Measurements from ENCODE around the gene ZNHIT6.
"Not testable (repeated sequence)": the region's sequence is repeated elsewhere in the genome, so short reads cannot be mapped to it uniquely, and the experiment has no call there.

ZNHIT6 gene, protein sequence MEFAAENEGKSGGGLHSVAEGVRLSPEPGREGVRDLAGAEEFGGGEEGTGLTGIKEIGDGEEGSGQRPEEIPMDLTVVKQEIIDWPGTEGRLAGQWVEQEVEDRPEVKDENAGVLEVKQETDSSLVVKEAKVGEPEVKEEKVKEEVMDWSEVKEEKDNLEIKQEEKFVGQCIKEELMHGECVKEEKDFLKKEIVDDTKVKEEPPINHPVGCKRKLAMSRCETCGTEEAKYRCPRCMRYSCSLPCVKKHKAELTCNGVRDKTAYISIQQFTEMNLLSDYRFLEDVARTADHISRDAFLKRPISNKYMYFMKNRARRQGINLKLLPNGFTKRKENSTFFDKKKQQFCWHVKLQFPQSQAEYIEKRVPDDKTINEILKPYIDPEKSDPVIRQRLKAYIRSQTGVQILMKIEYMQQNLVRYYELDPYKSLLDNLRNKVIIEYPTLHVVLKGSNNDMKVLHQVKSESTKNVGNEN

GRCh38 chr1:85707990-85708828, at the start of gene ZNHIT6:
Gene ZNHIT6, minus strand, starts transcription at chr1:85708433. Its CDS starts 149 bp downstream, at chr1:85708284.
- peak; percentile 82 for TF ChIP-seq POLR2A (IDR thresholded peaks at IDR 0.05; ENCODE audit: low read length)
- no peak for TF ChIP-seq GATA1 (IDR thresholded peaks at IDR 0.05; ENCODE audit: low read depth, low read length)
- DNase-seq = peak; percentile 91 to 95

GRCh38 chr1:85756864-85757263, 48.6 kb upstream of the ZNHIT6 start:
- TF ChIP-seq POLR2A (IDR thresholded peaks at IDR 0.05; ENCODE audit: low read length) (no peak), GATA1 (IDR thresholded peaks at IDR 0.05; ENCODE audit: low read depth, low read length) (no peak)
- no peak for DNase-seq

- TF ChIP-seq GATA1 (IDR thresholded peaks at IDR 0.05; ENCODE audit: low read depth, low read length) = no peak
- TF ChIP-seq POLR2A (IDR thresholded peaks at IDR 0.05; ENCODE audit: low read length) = no peak
- no peak for DNase-seq
These were observed 39.9 kb upstream of the ZNHIT6 start for GRCh38 chr1:85748120-85748519.

GRCh38 chr1:85746777-85747176, 38.5 kb upstream of the ZNHIT6 start:
- TF ChIP-seq POLR2A (IDR thresholded peaks at IDR 0.05; ENCODE audit: low read length) (no peak), GATA1 (IDR thresholded peaks at IDR 0.05; ENCODE audit: low read depth, low read length) (no peak)
- no peak for DNase-seq

DNA sequence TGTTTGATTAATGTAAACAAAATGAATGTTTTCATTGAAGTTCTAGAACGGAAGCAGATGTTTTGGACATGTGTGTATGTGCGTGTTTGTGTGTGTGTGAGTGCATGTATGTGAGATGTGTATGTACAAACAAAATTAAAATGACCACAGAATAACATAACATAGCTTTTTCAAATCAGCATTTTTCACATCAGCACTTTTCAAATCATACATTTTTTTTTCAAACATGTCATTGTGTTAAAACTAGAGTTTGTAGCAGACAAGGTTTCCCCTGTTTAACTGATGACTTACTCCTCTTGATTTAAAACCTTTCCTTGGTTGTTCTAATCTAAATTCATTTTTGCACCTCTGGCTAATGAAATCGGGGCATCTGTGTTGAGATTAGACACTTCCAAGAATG, 35.6 kb upstream of the ZNHIT6 start:
- no peak for DNase-seq
- TF ChIP-seq GATA1 (IDR thresholded peaks at IDR 0.05; ENCODE audit: low read depth, low read length) (no peak), POLR2A (IDR thresholded peaks at IDR 0.05; ENCODE audit: low read length) (no peak)

- no peak for DNase-seq
- TF ChIP-seq POLR2A (IDR thresholded peaks at IDR 0.05; ENCODE audit: low read length) (no peak), GATA1 (IDR thresholded peaks at IDR 0.05; ENCODE audit: low read depth, low read length) (no peak)
These were observed 26.7 kb upstream of the ZNHIT6 start for GRCh38 chr1:85734931-85735330.

GRCh38 chr1:85718678-85719340, 10.6 kb upstream of the ZNHIT6 start:
- TF ChIP-seq POLR2A (IDR thresholded peaks at IDR 0.05; ENCODE audit: low read length) (no peak), GATA1 (IDR thresholded peaks at IDR 0.05; ENCODE audit: low read depth, low read length) (no peak)
- no peak for DNase-seq

DNA sequence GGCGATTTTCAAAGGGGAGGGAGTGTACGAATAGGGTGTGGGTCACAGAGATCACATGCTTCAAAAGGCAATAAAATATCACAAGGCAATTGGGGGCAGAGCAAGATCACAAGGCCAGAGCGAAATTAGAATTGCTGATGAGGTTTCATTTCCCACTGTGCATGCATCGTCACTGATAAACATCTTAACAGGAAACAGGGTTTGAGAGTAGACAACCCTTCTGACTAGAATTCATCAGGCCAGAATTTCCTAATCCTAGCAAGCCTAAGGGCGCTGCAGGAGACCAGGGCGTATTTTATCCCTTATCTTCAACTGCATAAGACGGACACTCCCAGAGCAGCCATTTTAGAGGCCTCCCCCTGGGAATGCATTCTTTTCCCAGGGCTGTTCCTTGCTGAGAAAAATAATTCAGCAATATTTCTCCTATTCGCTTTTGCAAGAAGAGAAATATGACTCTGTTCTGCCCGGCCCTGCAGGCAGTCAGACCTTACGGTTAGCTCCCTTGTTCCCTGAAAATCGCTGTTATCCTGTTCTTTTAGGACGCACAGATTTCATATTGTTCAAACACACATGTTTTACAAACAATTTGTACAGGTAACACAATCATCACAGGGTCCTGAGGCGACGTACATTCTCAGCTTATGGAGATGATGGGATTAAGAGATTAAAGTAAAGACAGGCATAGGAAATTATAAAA, 6.3 kb upstream of the ZNHIT6 start:
- not testable (repeated sequence) for DNase-seq

DNA sequence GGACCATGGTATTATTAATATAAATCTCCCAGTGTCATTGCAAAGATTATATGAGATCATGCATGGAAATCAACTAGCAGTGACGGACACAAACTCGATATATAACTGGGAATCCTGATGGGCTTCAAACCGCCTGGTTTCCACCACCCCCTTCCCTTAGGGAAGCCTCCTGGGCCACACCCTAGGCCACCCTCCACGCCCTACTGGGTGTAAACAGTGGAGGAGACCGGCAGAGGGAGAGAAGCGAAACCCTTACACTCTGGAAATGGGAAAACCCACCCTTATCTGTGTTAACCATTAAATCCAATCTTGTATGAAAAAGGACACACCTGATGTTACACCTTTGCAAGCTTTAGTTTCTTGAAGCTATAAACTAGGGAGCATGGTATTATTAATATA, 595 bp upstream of the ZNHIT6 start:
- no peak for DNase-seq

GRCh38 chr1:85707267-85707989, 805 bp downstream of the ZNHIT6 start:
- TF ChIP-seq GATA1 (IDR thresholded peaks at IDR 0.05; ENCODE audit: low read depth, low read length) (no peak), POLR2A (IDR thresholded peaks at IDR 0.05; ENCODE audit: low read length) (no peak)
- peak; percentile 23 to 33 for DNase-seq

More for the DNA sequence above, 595 bp upstream of the ZNHIT6 start:
- no peak for TF ChIP-seq POLR2A (IDR thresholded peaks at IDR 0.05; ENCODE audit: low read length)
- no peak for TF ChIP-seq GATA1 (IDR thresholded peaks at IDR 0.05; ENCODE audit: low read depth, low read length)

DNA sequence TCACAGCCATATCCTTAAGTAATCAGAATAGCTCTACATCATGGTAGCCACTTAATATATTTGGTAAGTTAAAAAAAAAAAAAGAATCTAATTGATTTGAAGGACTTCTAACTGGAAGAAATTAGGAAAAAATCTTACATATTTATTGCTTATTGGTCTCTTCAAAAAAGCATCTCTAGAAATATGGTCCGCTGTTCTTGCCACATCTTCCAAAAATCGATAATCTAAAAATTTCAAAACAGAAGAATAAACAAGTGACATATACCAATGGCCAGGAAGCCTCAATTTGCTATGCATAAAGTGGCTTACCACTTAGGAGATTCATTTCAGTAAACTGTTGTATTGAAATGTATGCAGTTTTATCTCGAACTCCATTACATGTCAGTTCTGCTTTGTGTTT, 2.3 kb downstream of the ZNHIT6 start:
- TF ChIP-seq POLR2A (IDR thresholded peaks at IDR 0.05; ENCODE audit: low read length) = no peak
- TF ChIP-seq GATA1 (IDR thresholded peaks at IDR 0.05; ENCODE audit: low read depth, low read length) = no peak
- no peak for DNase-seq

GRCh38 chr1:85700422-85700821, 7.8 kb downstream of the ZNHIT6 start:
- TF ChIP-seq POLR2A (IDR thresholded peaks at IDR 0.05; ENCODE audit: low read length) (no peak), GATA1 (IDR thresholded peaks at IDR 0.05; ENCODE audit: low read depth, low read length) (no peak)
- DNase-seq = no peak

DNA sequence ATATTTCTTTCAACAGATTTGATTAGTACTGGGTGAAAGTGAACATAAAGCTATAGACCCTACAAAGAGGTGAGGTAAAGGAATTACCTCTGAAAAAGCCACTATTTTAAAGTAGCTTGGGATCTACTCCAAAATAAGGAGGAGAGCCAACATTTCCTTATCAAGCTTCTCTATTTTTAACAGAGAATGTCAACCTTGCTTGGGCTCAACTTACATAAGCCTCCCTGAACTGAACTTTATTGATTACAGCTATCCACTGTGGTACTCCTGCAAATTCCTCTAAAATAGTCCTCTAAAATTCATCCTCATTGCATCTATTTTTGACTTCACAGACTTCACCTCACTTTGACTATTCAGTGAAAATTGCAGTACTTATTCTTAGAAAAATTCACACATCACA, 10.3 kb downstream of the ZNHIT6 start:
- no peak for DNase-seq
- TF ChIP-seq POLR2A (IDR thresholded peaks at IDR 0.05; ENCODE audit: low read length) = no peak

All from erythroblast (primary cell).